ENCODE measurements around the gene PHKA1. TPM values are rescaled to one million over a fixed set of nuclear protein-coding genes. Genes with fewer than 3 reads are reported as not detected.

Gene PHKA1
- total and polyA plus RNA-seq, 2 experiments from 2014 or later = 2.6 to 6.8 TPM

GRCh38 chrX:72705111-72705510, 9.0 kb downstream of the PHKA1 start:
- H3K4me1 ChIP-seq (ENCODE audit: insufficient read depth) = no peaks in the 10 kb centered on the region
- DNase-seq (ENCODE audit: low spot score) (no peak), ATAC-seq (no peak)
- Mint-ChIP-seq H3K9me3 (peaks cover 9% of the 10 kb centered on the region; the same call in 1 of the 3 replicates), H3K4me1 (peaks cover 6% of the 10 kb centered on the region), H3K4me3 (no peak overlapping the region), H3K27ac (no peak overlapping the region), H3K36me3 (ENCODE audit: low read depth) (peaks cover 38% of the 10 kb centered on the region), H3K27me3 (ENCODE audit: insufficient read depth, low read depth, poor library complexity) (no peaks in the 10 kb centered on the region)
- H3K9me2 ChIP-seq (ENCODE audit: insufficient read depth) = no peaks in the 10 kb centered on the region
- H3K36me3 ChIP-seq (ENCODE audit: insufficient read depth) = no peaks in the 10 kb centered on the region
- H3K4me2 ChIP-seq = no peak overlapping the region
- H3K27me3 ChIP-seq (ENCODE audit: insufficient read depth) = no peaks in the 10 kb centered on the region
- H4K20me1 ChIP-seq (replicated peaks; ENCODE audit: insufficient read depth) = no peaks in the 10 kb centered on the region
- no peak overlapping the region for H2AFZ ChIP-seq
- no peak overlapping the region for H3K4me3 ChIP-seq
- no peaks in the 10 kb centered on the region for H3K79me2 ChIP-seq (replicated peaks; ENCODE audit: insufficient read depth)
- no peak overlapping the region for H3K27ac ChIP-seq (ENCODE audit: low read depth)
- TF ChIP-seq CTCF (conservative IDR thresholded peaks at IDR 0.05; ENCODE audit: low read depth in 2 of 2) = no peak
- no peak for TF ChIP-seq EZH2phosphoT487 (IDR thresholded peaks at IDR 0.05; ENCODE audit: unreplicated experiment)
- TF ChIP-seq ETS1 (IDR thresholded peaks at IDR 0.05) = no peak
- no peak for TF ChIP-seq CREB1 (CRISPR knock-in tag; IDR thresholded peaks at IDR 0.05; ENCODE audit: low read depth)
- TF ChIP-seq REST (IDR thresholded peaks at IDR 0.05; ENCODE audit: unreplicated experiment) = no peak
- TF ChIP-seq STAT1 (IDR thresholded peaks at IDR 0.05; ENCODE audit: unreplicated experiment) = no peak
- TF ChIP-seq, protein P1, sequence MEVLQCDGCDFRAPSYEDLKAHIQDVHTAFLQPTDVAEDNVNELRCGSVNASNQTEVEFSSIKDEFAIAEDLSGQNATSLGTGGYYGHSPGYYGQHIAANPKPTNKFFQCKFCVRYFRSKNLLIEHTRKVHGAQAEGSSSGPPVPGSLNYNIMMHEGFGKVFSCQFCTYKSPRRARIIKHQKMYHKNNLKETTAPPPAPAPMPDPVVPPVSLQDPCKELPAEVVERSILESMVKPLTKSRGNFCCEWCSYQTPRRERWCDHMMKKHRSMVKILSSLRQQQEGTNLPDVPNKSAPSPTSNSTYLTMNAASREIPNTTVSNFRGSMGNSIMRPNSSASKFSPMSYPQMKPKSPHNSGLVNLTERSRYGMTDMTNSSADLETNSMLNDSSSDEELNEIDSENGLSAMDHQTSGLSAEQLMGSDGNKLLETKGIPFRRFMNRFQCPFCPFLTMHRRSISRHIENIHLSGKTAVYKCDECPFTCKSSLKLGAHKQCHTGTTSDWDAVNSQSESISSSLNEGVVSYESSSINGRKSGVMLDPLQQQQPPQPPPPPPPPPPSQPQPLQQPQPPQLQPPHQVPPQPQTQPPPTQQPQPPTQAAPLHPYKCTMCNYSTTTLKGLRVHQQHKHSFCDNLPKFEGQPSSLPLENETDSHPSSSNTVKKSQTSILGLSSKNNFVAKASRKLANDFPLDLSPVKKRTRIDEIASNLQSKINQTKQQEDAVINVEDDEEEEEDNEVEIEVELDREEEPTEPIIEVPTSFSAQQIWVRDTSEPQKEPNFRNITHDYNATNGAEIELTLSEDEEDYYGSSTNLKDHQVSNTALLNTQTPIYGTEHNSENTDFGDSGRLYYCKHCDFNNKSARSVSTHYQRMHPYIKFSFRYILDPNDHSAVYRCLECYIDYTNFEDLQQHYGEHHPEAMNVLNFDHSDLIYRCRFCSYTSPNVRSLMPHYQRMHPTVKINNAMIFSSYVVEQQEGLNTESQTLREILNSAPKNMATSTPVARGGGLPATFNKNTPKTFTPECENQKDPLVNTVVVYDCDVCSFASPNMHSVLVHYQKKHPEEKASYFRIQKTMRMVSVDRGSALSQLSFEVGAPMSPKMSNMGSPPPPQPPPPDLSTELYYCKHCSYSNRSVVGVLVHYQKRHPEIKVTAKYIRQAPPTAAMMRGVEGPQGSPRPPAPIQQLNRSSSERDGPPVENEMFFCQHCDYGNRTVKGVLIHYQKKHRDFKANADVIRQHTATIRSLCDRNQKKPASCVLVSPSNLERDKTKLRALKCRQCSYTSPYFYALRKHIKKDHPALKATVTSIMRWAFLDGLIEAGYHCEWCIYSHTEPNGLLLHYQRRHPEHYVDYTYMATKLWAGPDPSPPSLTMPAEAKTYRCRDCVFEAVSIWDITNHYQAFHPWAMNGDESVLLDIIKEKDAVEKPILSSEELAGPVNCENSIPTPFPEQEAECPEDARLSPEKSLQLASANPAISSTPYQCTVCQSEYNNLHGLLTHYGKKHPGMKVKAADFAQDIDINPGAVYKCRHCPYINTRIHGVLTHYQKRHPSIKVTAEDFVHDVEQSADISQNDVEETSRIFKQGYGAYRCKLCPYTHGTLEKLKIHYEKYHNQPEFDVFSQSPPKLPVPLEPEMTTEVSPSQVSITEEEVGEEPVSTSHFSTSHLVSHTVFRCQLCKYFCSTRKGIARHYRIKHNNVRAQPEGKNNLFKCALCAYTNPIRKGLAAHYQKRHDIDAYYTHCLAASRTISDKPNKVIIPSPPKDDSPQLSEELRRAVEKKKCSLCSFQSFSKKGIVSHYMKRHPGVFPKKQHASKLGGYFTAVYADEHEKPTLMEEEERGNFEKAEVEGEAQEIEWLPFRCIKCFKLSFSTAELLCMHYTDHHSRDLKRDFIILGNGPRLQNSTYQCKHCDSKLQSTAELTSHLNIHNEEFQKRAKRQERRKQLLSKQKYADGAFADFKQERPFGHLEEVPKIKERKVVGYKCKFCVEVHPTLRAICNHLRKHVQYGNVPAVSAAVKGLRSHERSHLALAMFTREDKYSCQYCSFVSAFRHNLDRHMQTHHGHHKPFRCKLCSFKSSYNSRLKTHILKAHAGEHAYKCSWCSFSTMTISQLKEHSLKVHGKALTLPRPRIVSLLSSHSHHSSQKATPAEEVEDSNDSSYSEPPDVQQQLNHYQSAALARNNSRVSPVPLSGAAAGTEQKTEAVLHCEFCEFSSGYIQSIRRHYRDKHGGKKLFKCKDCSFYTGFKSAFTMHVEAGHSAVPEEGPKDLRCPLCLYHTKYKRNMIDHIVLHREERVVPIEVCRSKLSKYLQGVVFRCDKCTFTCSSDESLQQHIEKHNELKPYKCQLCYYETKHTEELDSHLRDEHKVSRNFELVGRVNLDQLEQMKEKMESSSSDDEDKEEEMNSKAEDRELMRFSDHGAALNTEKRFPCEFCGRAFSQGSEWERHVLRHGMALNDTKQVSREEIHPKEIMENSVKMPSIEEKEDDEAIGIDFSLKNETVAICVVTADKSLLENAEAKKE (CRISPR knock-in tag; IDR thresholded peaks at IDR 0.05) = no peak
- no peak for TF ChIP-seq ZNF114 (CRISPR knock-in tag; IDR thresholded peaks at IDR 0.05)
- TF ChIP-seq NANOG (IDR thresholded peaks at IDR 0.05; ENCODE audit: borderline replicate concordance) = no peak
- TF ChIP-seq ZNF331 (CRISPR knock-in tag; IDR thresholded peaks at IDR 0.05; ENCODE audit: low read depth) = no peak
- no peak for TF ChIP-seq POLR2AphosphoS5 (IDR thresholded peaks at IDR 0.05; ENCODE audit: low read depth)
- no peak for TF ChIP-seq EZH2 (IDR thresholded peaks at IDR 0.05; ENCODE audit: low read depth, unreplicated experiment)
- H3F3A ChIP-seq (replicated peaks; ENCODE audit: low read depth) = no peaks in the 10 kb centered on the region

All from GM23338 (cell line).